Stimulated activated CD8-positive, alpha-beta memory T cell treated with anti-CD3 and anti-CD28 coated beads, Interleukin-12 subunit alpha, Interleukin-12 subunit beta, amount 100 ng/mL, for 4 hours (primary cell): ENCODE data around the gene DPYSL4.

Experiments
- DNase-seq: peaks from one replicate; pipeline ENCODE4 v3.0.0-alpha.2; 2020; ENCODE audit warnings: low read depth

DPYSL4 gene

DNA sequence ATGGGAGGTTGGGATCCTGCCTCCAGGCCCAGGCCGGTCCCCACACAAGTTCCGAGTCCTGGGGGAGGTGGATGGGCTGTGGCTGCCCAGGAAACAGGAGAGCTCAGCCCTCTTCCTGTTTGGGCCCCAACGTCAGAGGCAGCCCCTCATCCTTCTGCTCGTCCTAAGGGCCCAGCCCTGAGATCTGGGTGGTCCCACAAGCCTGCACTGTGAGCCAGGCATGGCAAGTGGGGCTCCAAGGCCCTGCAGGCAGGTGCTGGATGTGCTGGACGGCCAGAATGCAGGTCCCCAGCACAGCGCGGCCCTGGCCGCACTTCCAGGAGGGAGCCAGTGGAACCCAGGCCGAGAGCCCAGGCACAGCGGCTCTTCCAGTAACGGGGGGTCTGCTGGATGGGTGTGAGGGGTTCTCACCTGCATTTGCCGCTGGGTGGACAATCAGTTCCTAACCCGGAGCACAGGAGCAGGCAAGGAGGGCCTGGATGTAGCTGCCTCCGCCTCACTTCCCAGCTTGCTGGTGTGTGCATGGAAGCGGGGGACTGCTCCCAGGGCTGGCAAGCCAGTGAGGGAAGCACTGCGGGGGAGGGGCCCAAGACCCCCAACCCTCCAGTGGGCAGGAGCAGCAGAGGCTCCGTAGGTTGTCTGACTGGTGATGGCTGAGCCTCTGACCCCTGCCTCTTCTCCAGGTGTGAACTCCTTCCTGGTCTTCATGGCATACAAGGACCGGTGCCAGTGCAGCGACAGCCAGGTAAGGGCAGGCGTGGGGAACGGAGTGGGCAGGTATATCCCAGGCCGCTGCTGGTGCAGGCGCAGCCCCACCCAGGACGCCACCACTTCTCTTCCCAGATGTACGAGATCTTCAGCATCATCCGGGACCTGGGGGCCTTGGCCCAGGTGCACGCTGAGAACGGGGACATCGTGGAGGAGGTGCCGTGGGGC is 9.7 kb downstream of the DPYSL4 start:
- DNase-seq, result no peak

DNA sequence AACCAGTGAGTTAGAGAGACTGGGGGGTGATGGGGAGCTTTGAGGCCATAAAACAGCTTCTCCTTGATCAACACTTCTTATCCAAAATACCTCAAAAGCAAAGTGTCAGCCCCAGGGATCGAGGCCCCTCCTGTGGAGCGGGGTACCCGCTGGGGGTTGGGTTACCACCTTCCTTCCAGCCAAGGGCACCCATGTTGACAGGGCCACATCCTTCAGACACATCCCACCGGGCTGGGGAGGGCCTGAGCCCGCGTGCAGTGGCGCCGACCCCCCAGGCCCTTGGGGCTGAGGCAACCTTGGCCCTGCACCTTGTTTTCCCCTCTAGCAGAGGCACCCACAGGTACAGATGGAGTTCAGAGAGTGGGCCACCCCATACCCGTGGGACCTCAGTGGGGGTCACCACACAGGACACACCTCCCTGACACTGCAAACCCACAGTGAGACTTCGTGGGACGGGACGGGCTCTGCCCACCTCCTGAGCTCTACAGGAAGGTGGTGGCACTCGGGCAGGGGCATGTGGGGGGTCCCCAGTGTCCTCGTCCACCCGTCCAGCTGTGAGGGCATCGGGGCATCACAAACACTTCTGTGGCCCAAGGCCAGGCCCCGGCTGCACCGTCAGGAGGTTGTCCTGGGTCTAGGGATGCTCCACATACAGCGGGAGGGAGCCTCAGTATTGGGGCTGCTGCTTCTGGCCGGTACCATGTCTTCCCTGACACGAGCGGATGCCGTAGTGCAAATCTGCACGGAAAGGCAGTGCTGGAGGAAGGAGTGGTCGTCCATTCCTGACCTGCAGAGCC is 10.7 kb downstream of the DPYSL4 start:
- no peak for DNase-seq

GRCh38 chr10:132198068-132198370 is 11.3 kb downstream of the DPYSL4 start:
- DNase-seq, result no peak

DNA sequence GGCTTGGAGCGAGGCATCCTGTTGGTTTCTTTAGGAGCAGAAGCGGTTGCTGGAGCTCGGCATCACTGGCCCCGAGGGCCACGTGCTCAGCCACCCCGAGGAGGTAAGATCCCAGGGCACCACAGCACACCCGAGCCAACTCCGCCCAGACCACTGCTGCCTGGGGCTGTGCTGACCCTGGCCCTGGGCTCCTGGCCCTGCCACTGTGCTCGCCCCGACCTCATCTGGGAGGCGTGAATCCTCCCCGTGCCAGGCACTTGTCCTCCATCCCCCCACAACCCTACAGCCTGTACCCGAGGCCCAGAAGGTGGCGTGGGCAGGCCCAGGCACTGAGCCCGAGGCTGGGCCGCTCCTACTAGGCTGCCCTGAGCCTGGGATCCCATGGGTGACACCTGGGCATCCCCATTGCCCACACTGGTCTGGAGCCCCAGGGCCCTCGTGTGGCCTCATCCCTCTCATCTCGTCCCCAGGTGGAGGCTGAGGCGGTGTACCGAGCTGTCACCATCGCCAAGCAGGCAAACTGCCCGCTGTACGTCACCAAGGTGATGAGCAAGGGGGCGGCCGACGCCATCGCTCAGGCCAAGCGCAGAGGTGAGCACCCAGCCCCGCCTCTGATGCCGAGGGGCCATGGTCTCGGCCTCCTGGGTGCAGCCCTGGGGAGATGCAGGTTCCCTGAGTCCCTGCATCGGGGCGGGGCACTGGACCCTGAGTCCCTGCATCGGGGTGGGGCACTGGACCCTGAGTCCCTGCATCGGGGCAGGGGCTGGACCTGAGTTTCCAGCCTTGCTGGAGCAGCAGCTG is 11.8 kb downstream of the DPYSL4 start:
- no peak for DNase-seq

GRCh38 chr10:132199268-132199853 is 12.6 kb downstream of the DPYSL4 start:
- DNase-seq, result no peak

GRCh38 chr10:132199854-132200311 is 13.1 kb downstream of the DPYSL4 start:
- DNase-seq, result no peak

GRCh38 chr10:132200344-132201110 is 13.8 kb downstream of the DPYSL4 start:
- DNase-seq, result no peak

GRCh38 chr10:132201111-132201969 is 14.6 kb downstream of the DPYSL4 start:
- no peak for DNase-seq

DNA sequence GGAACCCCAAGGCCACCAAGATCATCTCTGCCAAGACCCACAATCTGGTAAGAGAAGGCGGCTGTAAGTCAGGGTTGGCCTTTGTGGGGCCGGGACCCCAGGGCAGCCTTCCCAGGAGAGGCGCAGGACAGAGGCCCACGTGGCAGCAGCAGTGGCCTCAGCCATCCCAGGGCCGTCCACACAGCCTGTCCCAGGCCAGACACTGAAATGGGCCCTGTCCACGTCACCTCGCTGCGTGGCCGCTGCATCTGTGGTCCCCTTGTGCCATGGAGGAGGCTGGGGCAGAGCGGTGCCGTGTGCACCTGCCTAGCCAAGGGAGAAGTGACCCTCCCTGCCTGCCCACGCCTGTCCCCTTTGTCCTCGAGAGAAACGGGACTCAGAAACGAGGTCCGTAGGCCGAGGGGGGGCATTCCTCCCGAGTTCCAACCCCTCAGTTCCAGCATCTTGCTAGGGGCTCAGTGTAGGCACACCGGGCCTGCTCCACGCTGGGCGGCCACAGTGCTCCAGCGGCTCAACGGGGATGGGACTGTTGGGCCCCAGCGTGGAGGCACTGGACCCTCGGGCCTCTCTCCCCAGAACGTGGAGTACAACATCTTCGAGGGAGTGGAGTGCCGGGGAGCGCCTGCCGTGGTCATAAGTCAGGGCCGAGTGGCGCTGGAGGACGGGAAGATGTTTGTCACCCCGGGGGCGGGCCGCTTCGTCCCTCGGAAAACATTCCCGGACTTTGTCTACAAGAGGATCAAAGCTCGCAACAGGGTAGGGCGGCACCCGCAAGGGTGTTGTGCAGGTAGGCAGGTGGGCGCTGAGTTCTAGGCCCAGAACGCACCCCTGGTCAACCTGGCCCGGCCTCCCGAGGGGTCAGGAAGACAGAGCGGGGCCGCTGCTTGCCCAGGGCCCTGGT is 15.6 kb downstream of the DPYSL4 start:
- DNase-seq, result no peak

DNA sequence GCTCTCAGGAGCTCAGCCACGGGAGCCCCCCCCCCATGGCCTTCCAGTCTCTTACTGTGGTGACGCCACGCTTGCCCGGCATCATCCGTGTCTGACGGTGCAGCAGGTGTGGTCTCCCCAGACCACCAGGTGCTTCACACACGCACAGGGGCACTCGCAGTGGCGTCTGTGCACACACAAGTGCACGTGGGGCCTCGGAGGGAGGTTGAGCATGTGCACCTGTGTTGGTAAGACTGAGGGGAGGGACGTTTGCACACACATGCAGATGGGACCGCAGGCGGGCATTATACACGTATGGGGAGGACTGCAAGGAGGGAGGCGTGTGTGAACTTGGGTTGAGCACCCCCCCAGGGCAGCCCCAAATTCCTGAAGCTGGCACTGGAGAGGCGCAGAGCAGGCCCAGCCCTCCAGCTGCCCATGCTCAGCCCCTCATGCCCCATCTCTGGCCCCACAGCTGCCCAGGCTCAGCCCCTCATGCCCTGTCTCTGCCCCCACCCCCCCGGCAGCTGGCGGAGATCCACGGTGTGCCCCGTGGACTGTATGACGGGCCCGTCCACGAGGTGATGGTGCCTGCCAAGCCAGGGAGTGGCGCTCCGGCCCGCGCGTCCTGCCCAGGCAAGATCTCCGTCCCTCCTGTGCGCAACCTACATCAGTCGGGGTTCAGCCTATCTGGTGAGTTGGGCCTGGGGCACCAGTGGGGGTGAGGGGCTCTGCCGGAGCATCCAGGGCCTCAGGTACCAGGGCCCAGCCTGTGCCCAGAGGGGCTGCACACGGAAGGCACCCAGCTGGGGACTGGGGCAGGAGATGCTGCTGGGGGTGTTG is 16.7 kb downstream of the DPYSL4 start:
- no peak for DNase-seq

GRCh38 chr10:132204078-132204780 is 17.5 kb downstream of the DPYSL4 start:
- DNase-seq, result no peak

DNA sequence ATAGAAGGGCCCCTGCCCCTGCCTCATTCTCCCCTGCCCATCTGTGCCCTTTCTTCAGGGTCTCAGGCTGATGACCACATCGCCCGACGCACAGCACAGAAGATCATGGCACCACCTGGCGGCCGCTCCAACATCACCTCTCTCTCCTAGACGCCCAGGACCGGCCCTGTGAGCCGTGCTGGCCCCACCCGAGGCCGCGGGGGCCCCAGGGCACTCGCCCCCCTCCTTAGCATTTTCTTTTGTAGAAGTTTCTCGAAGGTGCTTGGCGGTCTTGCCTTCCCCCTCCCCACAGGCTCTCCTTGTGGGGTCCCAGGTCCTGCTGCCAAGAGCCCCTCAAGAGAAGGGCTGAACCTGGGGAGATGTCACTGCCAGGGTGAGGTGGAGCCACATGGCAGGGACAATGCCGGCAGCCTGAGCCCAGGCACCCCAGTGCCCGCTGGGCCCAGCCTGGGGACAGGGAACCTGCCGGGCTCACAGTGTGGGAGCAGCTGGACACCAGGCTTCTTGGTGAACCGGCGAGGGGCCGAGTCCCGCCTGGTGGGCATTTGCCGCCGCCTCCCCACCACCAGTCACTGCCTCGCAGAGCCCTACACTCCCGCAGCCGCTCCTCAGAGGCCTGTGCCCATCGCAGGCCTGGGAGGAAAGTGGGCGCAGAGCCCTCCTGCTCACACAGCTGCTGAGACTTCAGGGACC is 18.2 kb downstream of the DPYSL4 start:
- no peak for DNase-seq

DNA sequence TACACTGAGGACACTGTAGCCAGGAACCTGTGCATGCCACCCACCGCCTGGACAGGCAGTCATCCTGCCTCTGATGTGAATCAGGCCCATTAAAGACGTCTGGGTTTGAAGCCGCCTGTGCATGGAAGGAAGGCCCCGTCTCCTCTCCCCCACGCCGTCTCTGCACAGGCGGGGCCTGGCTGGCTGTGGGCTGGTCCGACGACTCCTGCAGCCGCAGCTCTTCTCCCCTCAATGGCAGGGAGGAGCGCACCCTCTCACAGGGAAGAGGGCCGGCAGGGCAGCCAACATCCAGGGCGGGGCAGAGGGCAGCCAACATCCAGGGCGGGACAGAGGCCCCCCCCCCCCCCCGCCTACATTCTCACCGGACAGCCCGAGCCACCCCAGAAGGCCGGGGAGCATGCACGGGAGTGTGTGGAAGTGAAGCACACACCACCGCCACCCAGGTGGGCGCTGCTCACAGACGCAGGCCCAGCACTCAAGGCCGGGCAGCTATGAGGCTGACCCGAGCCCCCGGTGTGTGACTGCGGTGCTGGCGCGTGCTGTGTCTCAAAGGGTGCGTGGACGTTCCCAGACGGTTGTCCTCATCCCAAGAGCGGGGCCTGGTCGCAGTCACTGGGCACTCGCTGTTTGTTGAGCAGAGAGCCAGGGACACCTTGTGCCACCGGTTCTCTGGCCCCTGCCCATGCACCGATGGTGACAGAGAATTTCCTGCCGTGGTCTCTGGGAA is 19.1 kb downstream of the DPYSL4 start:
- no peak for DNase-seq

DNA sequence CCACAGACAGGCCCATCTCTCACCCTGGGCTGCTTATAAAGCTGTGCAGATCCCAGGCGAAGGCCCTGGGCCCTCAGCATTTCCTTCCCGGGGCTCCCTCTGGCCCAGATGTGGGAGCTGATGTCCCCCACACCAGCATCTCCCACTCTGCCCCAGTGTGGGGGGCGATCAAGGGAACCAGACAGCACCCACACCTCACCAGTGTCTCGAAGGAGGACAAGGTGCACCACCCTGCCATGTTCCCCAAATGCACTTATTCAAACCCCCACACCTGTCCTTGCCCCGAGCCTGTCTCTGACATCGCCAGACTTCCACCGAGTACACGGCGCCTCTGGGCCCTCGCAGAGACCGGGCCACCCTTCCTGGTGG is 19.6 kb downstream of the DPYSL4 start:
- DNase-seq, result no peak

DNA sequence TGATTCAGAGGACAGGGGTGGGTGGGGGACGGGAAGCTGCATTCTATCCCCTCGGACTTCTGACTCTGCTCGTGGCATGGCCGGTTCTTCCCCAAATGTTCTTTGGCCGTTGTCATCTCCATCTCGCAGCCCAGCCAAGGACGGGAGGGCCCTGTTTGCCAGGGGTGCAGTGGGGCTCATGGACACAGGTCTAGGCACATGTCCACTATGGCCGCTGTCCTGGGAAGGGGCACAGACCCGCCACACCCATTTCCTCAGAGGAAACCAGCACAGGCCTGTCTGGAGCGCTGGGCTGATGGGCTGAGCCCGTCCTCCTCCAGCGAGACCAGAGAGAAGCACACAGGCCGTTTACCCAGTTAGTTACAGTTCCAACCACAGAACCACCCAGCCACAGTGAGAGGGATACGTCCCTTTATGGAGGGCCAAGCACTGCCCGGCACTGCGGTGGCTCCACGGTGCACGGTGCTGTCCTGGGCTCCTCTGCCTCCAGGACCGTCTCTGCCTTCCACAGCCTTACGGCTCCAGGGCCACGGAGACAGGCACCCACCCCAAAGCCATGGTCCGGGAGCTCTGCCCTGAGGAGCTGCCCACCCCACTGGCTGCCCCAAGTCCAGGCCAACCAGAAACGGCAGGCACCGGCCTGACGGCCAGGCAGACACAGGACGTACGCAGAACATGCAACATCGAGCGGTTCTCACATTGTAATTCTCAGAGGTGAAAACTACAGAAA is 20.2 kb downstream of the DPYSL4 start:
- no peak for DNase-seq
